Measurements from ENCODE around the gene METTL24.

GRCh38 chr6:110285306-110286060, 72.7 kb downstream of the METTL24 start:
- no peak for TF ChIP-seq CTCF (conservative IDR thresholded peaks at IDR 0.05 in 1 of 2, IDR thresholded peaks at IDR 0.05 in 1 of 2; ENCODE audit: extremely low read depth in 1 of 2, insufficient read depth in 1 of 2, low read depth in 1 of 2, low read length in 2 of 2)
- TF ChIP-seq EZH2 (IDR thresholded peaks at IDR 0.05; ENCODE audit: borderline replicate concordance, low read length): no peak

All from mammary epithelial cell (primary cell).